SHP77 (cell line): ENCODE measurements around the gene BEND5.

ENCODE experiments used
- DNase-seq, 2 experiments: peaks; one replicate each; lab custom pipeline; 2025; lab: John Stamatoyannopoulos, UW

Gene BEND5

GRCh38 chr1:48679859-48680258 is 96.8 kb downstream of the BEND5 start:
- DNase-seq: no peak

DNA sequence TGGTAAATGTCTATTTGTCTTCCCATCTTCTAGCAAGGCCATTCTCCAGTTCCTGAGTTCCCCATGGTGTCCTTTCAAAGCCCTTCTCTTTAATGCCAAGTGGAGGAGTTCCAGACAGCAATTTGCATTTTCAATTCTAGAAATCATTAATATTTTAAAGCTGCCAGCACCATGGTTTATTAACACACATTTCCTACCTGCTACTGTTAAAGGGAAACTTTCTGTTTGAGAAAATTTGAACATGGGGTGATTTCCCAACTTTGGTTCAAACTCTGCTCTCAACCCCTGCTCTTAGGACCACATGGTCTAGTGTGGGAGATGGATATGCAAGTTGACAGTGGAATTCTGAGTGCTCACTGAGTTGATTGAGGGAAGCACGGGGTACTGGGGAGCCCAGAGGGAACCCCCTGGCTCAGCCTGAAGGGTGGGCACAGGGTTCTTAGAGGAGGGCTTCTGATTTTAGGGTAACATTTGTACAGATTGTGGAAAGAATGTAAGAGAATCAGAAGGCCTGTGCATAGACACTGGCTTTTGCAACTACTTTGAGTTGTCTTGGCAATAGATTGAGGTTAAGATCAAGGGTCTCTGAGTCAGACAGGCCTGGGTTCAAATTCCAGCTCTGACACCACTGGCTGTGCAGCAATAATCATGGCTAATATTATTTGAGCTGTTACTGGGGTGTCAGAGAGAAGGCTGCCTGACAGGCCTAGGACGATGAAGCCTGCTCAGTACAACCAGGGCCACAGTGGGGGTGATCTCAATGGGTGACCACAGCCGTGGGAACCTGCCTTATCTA is 97.8 kb downstream of the BEND5 start:
- DNase-seq: no peak
